H1 (cell line): Measurements from ENCODE around the gene SSX4. TPM values are rescaled to one million over a fixed set of nuclear protein-coding genes. Genes with fewer than 3 reads are reported as not detected.

ENCODE experiments used
- CTCF ChIA-PET: fragments of 300-600 bp; sonication (Branson Sonifier 250); formaldehyde crosslinking; loops from one replicate; lab custom pipeline; 2021; ENCODE audit not compliant: partially characterized antibody; lab: Charles Lee
- POLR2A ChIA-PET: fragments of 300-600 bp; sonication (Branson Sonifier 250); formaldehyde crosslinking; loops from one replicate; lab custom pipeline; 2021; ENCODE audit warnings: inconsistent platforms; ENCODE audit not compliant: partially characterized antibody; lab: Charles Lee
- DNase-seq, 2 experiments: peaks; one replicate each; pipeline versions ENCODE4 v3.0.0 to v3.0.0-alpha.2; 2010 to 2022; ENCODE audit warnings: low spot score in 2 of 2, low read depth in 1 of 2, mixed read lengths in 1 of 2
- FAIRE-seq: peaks from 2 replicates; lab custom pipeline; 2011; peaks lifted over from hg19 to GRCh38; lab: Jason Lieb, UNC
- H2AFZ ChIP-seq: 2 replicates; pipeline ENCODE4 v1.8.1; 2012; ENCODE audit warnings: low read length, inconsistent platforms
- H2AK5ac ChIP-seq: 2 replicates; pipeline ENCODE4 v1.6.1; 2013; ENCODE audit warnings: low read depth, low read length
- H2BK120ac ChIP-seq: replicated peaks from 2 replicates; pipeline ENCODE3; 2013; ENCODE audit warnings: low read depth, low read length, inconsistent platforms
- H2BK12ac ChIP-seq: 2 replicates; pipeline ENCODE4 v1.6.1; 2013; ENCODE audit warnings: low read depth, low read length
- H2BK15ac ChIP-seq: 2 replicates; pipeline ENCODE4 v1.6.1; 2013; ENCODE audit warnings: low read length
- H2BK20ac ChIP-seq: 2 replicates; pipeline ENCODE4 v1.6.1; 2013; ENCODE audit warnings: low read length
- H2BK5ac ChIP-seq: 2 replicates; pipeline ENCODE4 v1.6.1; 2013; ENCODE audit warnings: low read depth, low read length
- H3K14ac ChIP-seq: 2 replicates; pipeline ENCODE4 v1.6.1; 2013; ENCODE audit warnings: inconsistent platforms; ENCODE audit not compliant: insufficient read length
- H3K18ac ChIP-seq: 2 replicates; pipeline ENCODE4 v1.6.1; 2013; ENCODE audit warnings: low read length; ENCODE audit errors: extremely low read depth
- H3K23ac ChIP-seq: 2 replicates; pipeline ENCODE4 v1.6.1; 2013; ENCODE audit warnings: inconsistent platforms; ENCODE audit not compliant: insufficient read length
- H3K23me2 ChIP-seq: 2 replicates; pipeline ENCODE4 v1.6.1; 2013; ENCODE audit warnings: low read depth, low read length
- H3K27ac ChIP-seq: 2 replicates; pipeline ENCODE4 v1.6.1; 2011; ENCODE audit warnings: low read depth, low read length, inconsistent platforms
- H3K27me3 ChIP-seq, 4 experiments: replicated peaks in 1 of 4; 1 replicate in 1 of 4; 2 replicates in 3 of 4; pipeline versions ENCODE4 v1.6.1 to v1.8.1; 2011 to 2013; ENCODE audit warnings: low read length in 3 of 4, mild to moderate bottlenecking in 3 of 4, inconsistent platforms in 2 of 4, mixed read lengths in 2 of 4, moderate library complexity in 1 of 4; ENCODE audit not compliant: control insufficient read depth in 3 of 4, insufficient read depth in 3 of 4; ENCODE audit errors: extremely low read depth in 1 of 4
- H3K36me3 ChIP-seq, 4 experiments: 2 replicates each; pipeline versions ENCODE4 v1.6.1 to v1.8.1; 2011 to 2013; ENCODE audit warnings: mild to moderate bottlenecking in 4 of 4, low read length in 3 of 4, moderate library complexity in 2 of 4, control low read depth in 1 of 4, inconsistent platforms in 1 of 4; ENCODE audit not compliant: insufficient read depth in 4 of 4, control insufficient read depth in 2 of 4
- H3K4ac ChIP-seq: replicated peaks from 2 replicates; pipeline ENCODE3; 2013; ENCODE audit warnings: low read length, low read depth, mixed read lengths, inconsistent platforms; ENCODE audit not compliant: insufficient read length
- H3K4me1 ChIP-seq, 4 experiments: replicated peaks in 1 of 4; 1 replicate in 1 of 4; 2 replicates in 3 of 4; pipeline versions ENCODE4 v1.6.1 to v1.8.1; 2011 to 2013; ENCODE audit warnings: low read length in 3 of 4, inconsistent platforms in 2 of 4, mixed read lengths in 1 of 4; ENCODE audit not compliant: insufficient read depth in 4 of 4, control insufficient read depth in 3 of 4
- H3K4me2 ChIP-seq, 2 experiments: 2 replicates each; pipeline versions ENCODE4 v1.6.1 to v1.8.1; 2011 to 2013; ENCODE audit warnings: low read depth in 2 of 2, low read length in 2 of 2, control low read depth in 1 of 2, inconsistent platforms in 1 of 2, mild to moderate bottlenecking in 1 of 2; ENCODE audit not compliant: insufficient read depth in 1 of 2
- H3K4me3 ChIP-seq, 4 experiments: fragments of 200-600, 300-600 bp in 1 of 4; sonication (generic), shearing (Covaris generic), sonication (Bioruptor Twin) in 1 of 4; 2 replicates each; pipeline versions ENCODE4 v1.5.1 to v1.8.1; 2011 to 2016; ENCODE audit warnings: low read length in 4 of 4, low read depth in 3 of 4, control low read depth in 2 of 4, inconsistent platforms in 2 of 4, mild to moderate bottlenecking in 2 of 4, mixed read lengths in 1 of 4, moderate library complexity in 1 of 4; ENCODE audit not compliant: insufficient read depth in 2 of 4; ENCODE audit errors: extremely low read depth in 1 of 4
- H3K56ac ChIP-seq: replicated peaks from 2 replicates; pipeline ENCODE3; 2013; ENCODE audit warnings: low read depth, mild to moderate bottlenecking, mixed read lengths, low read length, inconsistent platforms; ENCODE audit not compliant: insufficient read length
- H3K79me1 ChIP-seq: 2 replicates; pipeline ENCODE4 v1.6.1; 2013; ENCODE audit warnings: low read depth, low read length, control low read depth
- H3K79me2 ChIP-seq, 2 experiments: 2 replicates each; pipeline versions ENCODE4 v1.6.1 to v1.8.1; 2012 to 2013; ENCODE audit warnings: low read length in 2 of 2, mild to moderate bottlenecking in 2 of 2, inconsistent platforms in 1 of 2; ENCODE audit not compliant: insufficient read depth in 2 of 2, control insufficient read depth in 1 of 2
- H3K9ac ChIP-seq, 4 experiments: replicated peaks in 1 of 4; 1 replicate in 1 of 4; 2 replicates in 3 of 4; pipeline versions ENCODE4 v1.6.1 to v1.8.1; 2011 to 2013; ENCODE audit warnings: low read depth in 3 of 4, low read length in 3 of 4, control low read depth in 2 of 4, mild to moderate bottlenecking in 2 of 4, moderate library complexity in 2 of 4, inconsistent platforms in 1 of 4; ENCODE audit errors: extremely low read depth in 1 of 4
- H3K9me3 ChIP-seq, 2 experiments: 2 replicates each; pipeline versions ENCODE4 v1.6.1 to v1.8.1; 2012 to 2013; ENCODE audit warnings: mild to moderate bottlenecking in 2 of 2, moderate library complexity in 2 of 2, control low read depth in 1 of 2, inconsistent platforms in 1 of 2, low read depth in 1 of 2, low read length in 1 of 2, mixed read lengths in 1 of 2; ENCODE audit not compliant: insufficient read depth in 2 of 2
- H4K20me1 ChIP-seq, 2 experiments: replicated peaks in 1 of 2; 2 replicates each; pipeline versions ENCODE3 to v1.8.1; 2011 to 2013; ENCODE audit warnings: inconsistent platforms in 2 of 2, low read length in 2 of 2, mild to moderate bottlenecking in 1 of 2; ENCODE audit not compliant: insufficient read depth in 2 of 2, control insufficient read depth in 1 of 2
- H4K5ac ChIP-seq: 2 replicates; pipeline ENCODE4 v1.6.1; 2013; ENCODE audit warnings: low read length, low read depth, mixed read lengths, inconsistent platforms; ENCODE audit not compliant: insufficient read length
- H4K8ac ChIP-seq: 2 replicates; pipeline ENCODE4 v1.8.0; 2013; ENCODE audit warnings: mild to moderate bottlenecking, moderate library complexity, low read length, inconsistent platforms; ENCODE audit not compliant: insufficient read depth; ENCODE audit errors: extremely low read depth
- H4K91ac ChIP-seq: replicated peaks from 2 replicates; pipeline ENCODE3; 2013; ENCODE audit warnings: low read length, mixed read lengths, inconsistent platforms; ENCODE audit not compliant: insufficient read length
- BCL11A ChIP-seq, 2 experiments: IDR thresholded peaks; one replicate each; pipeline ENCODE4 v1.6.1; 2011; ENCODE audit warnings: low read depth in 2 of 2, low read length in 2 of 2, mild to moderate bottlenecking in 2 of 2
- E2F6 ChIP-seq: IDR thresholded peaks from 2 replicates; pipeline ENCODE4 v1.6.1; 2012; ENCODE audit warnings: inconsistent platforms
- EP300 ChIP-seq, 2 experiments: IDR thresholded peaks; 1 replicate in 1 of 2; 2 replicates in 1 of 2; pipeline ENCODE4 v1.6.1; 2011 to 2012; ENCODE audit warnings: low read depth in 2 of 2, low read length in 2 of 2, mild to moderate bottlenecking in 2 of 2, borderline replicate concordance in 1 of 2, inconsistent platforms in 1 of 2, moderate library complexity in 1 of 2
- MAFK ChIP-seq: IDR thresholded peaks from 2 replicates; pipeline ENCODE4 v1.6.1; 2012; ENCODE audit warnings: low read depth, mild to moderate bottlenecking, improper control_type of control experiment, low read length
- PHF8 ChIP-seq: fragments of 200-600 bp; sonication (generic); conservative IDR thresholded peaks from 2 replicates; pipeline ENCODE4 v1.7.1; 2012; ENCODE audit warnings: low read depth, mild to moderate bottlenecking, inconsistent platforms, low read length, moderate library complexity
- POLR2A ChIP-seq, 2 experiments: IDR thresholded peaks; 1 replicate in 1 of 2; 2 replicates in 1 of 2; pipeline ENCODE4 v1.6.1; 2011; ENCODE audit warnings: low read depth in 2 of 2, low read length in 2 of 2, mild to moderate bottlenecking in 2 of 2; ENCODE audit errors: control extremely low read depth in 1 of 2
- RBBP5 ChIP-seq: IDR thresholded peaks from 2 replicates; pipeline ENCODE4 v1.7.1; 2012; ENCODE audit warnings: low read depth, mild to moderate bottlenecking, inconsistent platforms, low read length, moderate library complexity, borderline replicate concordance
- RNF2 ChIP-seq: fragments of 200-900, 300-1000 bp; sonication (generic); IDR thresholded peaks from 2 replicates; pipeline ENCODE4 v1.7.1; 2016; ENCODE audit warnings: borderline replicate concordance, low read depth, mild to moderate bottlenecking, antibody characterized with exemption, low read length; ENCODE audit not compliant: poor library complexity, severe bottlenecking; ENCODE audit errors: missing control alignments
- RXRA ChIP-seq: IDR thresholded peaks from 2 replicates; pipeline ENCODE4 v1.6.1; 2011; ENCODE audit warnings: low read depth, mild to moderate bottlenecking, low read length, moderate library complexity; ENCODE audit not compliant: insufficient read depth
- SUZ12 ChIP-seq: fragments of 200-600 bp; sonication (generic); IDR thresholded peaks from 2 replicates; pipeline ENCODE4 v1.6.1; 2012; ENCODE audit warnings: mild to moderate bottlenecking, inconsistent platforms, low read length, moderate library complexity, mixed read lengths
- USF2 ChIP-seq: IDR thresholded peaks from 2 replicates; pipeline ENCODE4 v1.6.1; 2011; ENCODE audit warnings: low read length, improper control_type of control experiment
- WGBS, 2 experiments: shearing (Covaris generic) in 1 of 2; methylation state at CpG; one replicate each; pipeline versions ENCODE4 v1.1.6 to v1.1.7; 2013 to 2015; ENCODE audit warnings: low lambda C conversion rate in 2 of 2, mixed read lengths in 2 of 2, inconsistent platforms in 1 of 2, low coverage in 1 of 2, missing lambda C conversion rate in 1 of 2; ENCODE audit not compliant: insufficient replicate concordance in 2 of 2, insufficient coverage in 1 of 2, insufficient read length in 1 of 2; ENCODE audit errors: extremely low coverage in 1 of 2, missing lambda C conversion rate in 1 of 2; 5-methylcytosine and 5-hydroxymethylcytosine counted together
- polyA plus RNA-seq, 7 experiments: library from polyadenylated mRNA; depleted of rRNA in 3 of 7; stranded (reverse) in 5 of 7; unstranded in 2 of 7; fragments of >200 nt in 5 of 7; fragments of 200-250 nt in 2 of 7; gene quantifications; 1 replicate in 5 of 7; 2 replicates in 1 of 7; 4 replicates in 1 of 7; pipeline versions ENCODE4 v1.2.1 to v1.2.3, GENCODE V29; 2011 to 2013; ENCODE audit warnings: missing spikeins in 2 of 7, mixed read lengths in 2 of 7
- total RNA-seq: library from RNA; stranded (reverse); fragmentation: NEBNext Ultra II Directional; extraction: Animal tissue kit (Norgen Biotek cat#: 25700); gene quantifications from 2 replicates; pipeline ENCODE4 v1.2.1, GENCODE V29; 2021

Gene SSX4
- total and polyA plus RNA-seq, 2 of the 8 experiments (the other 6 are each of a cell fraction or from before 2014, with no cell fraction given), result 0.26 to 0.32 TPM

GRCh38 chrX:48357681-48358080, 25.7 kb upstream of the SSX4 start:
- ChIA-PET POLR2A (no interaction called here), CTCF (no interaction called here)
- Histone ChIP-seq H3K4ac (no peak overlapping the region), H4K20me1 (no peaks in the 10 kb centered on the region), H3K79me2 (no peaks in the 10 kb centered on the region), H4K5ac (no peak overlapping the region), H3K79me1 (no peaks in the 10 kb centered on the region), H3K23ac (no peak overlapping the region), H2BK120ac (no peak overlapping the region), H3K14ac (no peak overlapping the region), H2BK15ac (no peak overlapping the region), H3K4me2 (no peak overlapping the region), H3K4me1 (no peaks in the 10 kb centered on the region), H2BK20ac (no peak overlapping the region), H4K8ac (no peak overlapping the region), H2BK12ac (no peak overlapping the region), H2AK5ac (no peak overlapping the region), H3K27ac (no peak overlapping the region), H3K23me2 (no peaks in the 10 kb centered on the region), H3K9me3 (no peaks in the 10 kb centered on the region), H3K36me3 (no peaks in the 10 kb centered on the region), H3K56ac (no peak overlapping the region), H4K91ac (no peak overlapping the region), H2BK5ac (no peak overlapping the region), H2AFZ (no peak overlapping the region), H3K9ac (no peak overlapping the region), H3K27me3 (no peaks in the 10 kb centered on the region), H3K4me3 (no peak overlapping the region), H3K18ac (no peak overlapping the region)
- FAIRE-seq (no peak), DNase-seq (no peak)
- 90% methylated on average over 4 of the region's 8 CpGs; no CpG with 5 or more reads in 1 of the 2 experiments for WGBS, 2 experiments
- TF ChIP-seq PHF8, result no peak
- no peak for TF ChIP-seq E2F6
- TF ChIP-seq RXRA, result no peak
- TF ChIP-seq USF2, result no peak
- no peak for TF ChIP-seq SUZ12
- no peak for TF ChIP-seq EP300 (IDR thresholded peaks at IDR 0.05; ENCODE audit: borderline replicate concordance in 1 of 2, low read depth in 2 of 2, low read length in 2 of 2)
- TF ChIP-seq POLR2A (IDR thresholded peaks at IDR 0.05; ENCODE audit: control extremely low read depth in 1 of 2, low read depth in 2 of 2, low read length in 2 of 2), result no peak
- TF ChIP-seq RBBP5, result no peak
- no peak for TF ChIP-seq RNF2
- no peak for TF ChIP-seq BCL11A (IDR thresholded peaks at IDR 0.05; ENCODE audit: low read depth in 2 of 2, low read length in 2 of 2)
- no peak for TF ChIP-seq MAFK
